NB4 (cell line): ENCODE data around the gene CTNND2.

Experiments
- MYC ChIP-seq: IDR thresholded peaks from 2 replicates; pipeline ENCODE4 v1.6.1; 2011; ENCODE audit warnings: low read depth, low read length
- POLR2A ChIP-seq: IDR thresholded peaks from 2 replicates; pipeline ENCODE4 v1.6.1; 2011; ENCODE audit warnings: mild to moderate bottlenecking; ENCODE audit not compliant: insufficient read length; ENCODE audit errors: extremely low read depth
- TF ChIP-seq, protein P1 (sequence below): IDR thresholded peaks from one replicate; pipeline ENCODE4 v1.5.1; 2012; ENCODE audit warnings: low read depth, low read length
- TF ChIP-seq, protein P2 (sequence below): IDR thresholded peaks from 2 replicates; pipeline ENCODE4 v1.6.1; 2011; ENCODE audit warnings: low read depth, low read length

DNA sequence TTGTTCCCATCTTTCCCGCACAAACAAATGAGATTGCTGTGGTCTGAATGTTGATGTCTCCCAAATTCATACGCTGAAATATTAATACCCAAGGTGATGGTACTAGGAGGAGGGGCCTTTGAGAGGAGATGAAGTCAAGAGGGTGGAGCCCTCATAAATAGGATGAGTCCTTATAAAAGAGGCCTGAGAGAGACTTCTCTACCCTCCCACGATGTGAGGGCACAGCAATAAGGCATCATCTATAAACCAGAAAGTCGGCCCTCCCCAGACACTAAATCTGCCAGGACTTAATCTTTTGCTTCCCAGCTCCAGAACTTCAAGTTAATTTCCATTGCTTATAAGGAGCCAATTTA is 170.4 kb downstream of the CTNND2 start:
- TF ChIP-seq POLR2A: no peak
- TF ChIP-seq, protein P1, sequence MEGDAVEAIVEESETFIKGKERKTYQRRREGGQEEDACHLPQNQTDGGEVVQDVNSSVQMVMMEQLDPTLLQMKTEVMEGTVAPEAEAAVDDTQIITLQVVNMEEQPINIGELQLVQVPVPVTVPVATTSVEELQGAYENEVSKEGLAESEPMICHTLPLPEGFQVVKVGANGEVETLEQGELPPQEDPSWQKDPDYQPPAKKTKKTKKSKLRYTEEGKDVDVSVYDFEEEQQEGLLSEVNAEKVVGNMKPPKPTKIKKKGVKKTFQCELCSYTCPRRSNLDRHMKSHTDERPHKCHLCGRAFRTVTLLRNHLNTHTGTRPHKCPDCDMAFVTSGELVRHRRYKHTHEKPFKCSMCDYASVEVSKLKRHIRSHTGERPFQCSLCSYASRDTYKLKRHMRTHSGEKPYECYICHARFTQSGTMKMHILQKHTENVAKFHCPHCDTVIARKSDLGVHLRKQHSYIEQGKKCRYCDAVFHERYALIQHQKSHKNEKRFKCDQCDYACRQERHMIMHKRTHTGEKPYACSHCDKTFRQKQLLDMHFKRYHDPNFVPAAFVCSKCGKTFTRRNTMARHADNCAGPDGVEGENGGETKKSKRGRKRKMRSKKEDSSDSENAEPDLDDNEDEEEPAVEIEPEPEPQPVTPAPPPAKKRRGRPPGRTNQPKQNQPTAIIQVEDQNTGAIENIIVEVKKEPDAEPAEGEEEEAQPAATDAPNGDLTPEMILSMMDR: no peak
- no peak for TF ChIP-seq MYC
- TF ChIP-seq, protein P2, sequence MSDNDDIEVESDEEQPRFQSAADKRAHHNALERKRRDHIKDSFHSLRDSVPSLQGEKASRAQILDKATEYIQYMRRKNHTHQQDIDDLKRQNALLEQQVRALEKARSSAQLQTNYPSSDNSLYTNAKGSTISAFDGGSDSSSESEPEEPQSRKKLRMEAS: no peak
